HEK293T (cell line): ENCODE results near the gene ANO4.

ENCODE experiments used
- ARNT ChIP-seq: fragments of 450-650 bp; IDR thresholded peaks from 2 replicates; pipeline ENCODE4 v1.6.1; 2017; ENCODE audit warnings: mild to moderate bottlenecking
- BHLHE40 ChIP-seq: fragments of 450-650 bp; IDR thresholded peaks from 2 replicates; pipeline ENCODE4 v1.6.1; 2016; ENCODE audit warnings: mild to moderate bottlenecking, moderate library complexity, borderline replicate concordance
- CTBP1 ChIP-seq: fragments of 450-650 bp; IDR thresholded peaks from 2 replicates; pipeline ENCODE4 v1.6.1; 2016; ENCODE audit warnings: borderline replicate concordance
- ELF4 ChIP-seq: fragments of 450-650 bp; IDR thresholded peaks from 2 replicates; pipeline ENCODE4 v1.6.1; 2017; ENCODE audit warnings: antibody characterized with exemption
- FOXA1 ChIP-seq: fragments of 450-650 bp; IDR thresholded peaks from 2 replicates; pipeline ENCODE4 v1.6.1; 2016; ENCODE audit warnings: mild to moderate bottlenecking
- FOXK2 ChIP-seq: fragments of 450-650 bp; IDR thresholded peaks from 2 replicates; pipeline ENCODE4 v1.6.1; 2016; ENCODE audit warnings: mild to moderate bottlenecking
- L3MBTL2 ChIP-seq: fragments of 450-650 bp; conservative IDR thresholded peaks from 2 replicates; pipeline ENCODE4 v1.6.1; 2016; ENCODE audit warnings: mild to moderate bottlenecking
- NFRKB ChIP-seq: fragments of 450-650 bp; IDR thresholded peaks from 2 replicates; pipeline ENCODE4 v1.6.1; 2016; ENCODE audit warnings: mild to moderate bottlenecking, moderate library complexity
- PKNOX1 ChIP-seq: fragments of 450-650 bp; IDR thresholded peaks from 2 replicates; pipeline ENCODE4 v1.6.1; 2016
- SP1 ChIP-seq: fragments of 450-650 bp; IDR thresholded peaks from 2 replicates; pipeline ENCODE4 v1.6.1; 2017
- SUZ12 ChIP-seq: fragments of 450-650 bp; IDR thresholded peaks from 2 replicates; pipeline ENCODE4 v1.6.1; 2016; ENCODE audit warnings: mild to moderate bottlenecking
- TARDBP ChIP-seq: fragments of 450-650 bp; IDR thresholded peaks from 2 replicates; pipeline ENCODE4 v1.6.1; 2016
- ZNF384 ChIP-seq: fragments of 450-650 bp; IDR thresholded peaks from 2 replicates; pipeline ENCODE4 v1.6.1; 2016

GRCh38 chr12:100895192-100895591 lies 100.6 kb downstream of the ANO4 start:
- no peak for TF ChIP-seq ZNF384
- no peak for TF ChIP-seq SUZ12
- TF ChIP-seq TARDBP, result no peak
- no peak for TF ChIP-seq NFRKB
- no peak for TF ChIP-seq FOXA1
- TF ChIP-seq ELF4, result no peak
- TF ChIP-seq PKNOX1, result no peak
- TF ChIP-seq CTBP1, result no peak
- TF ChIP-seq L3MBTL2, result no peak
- TF ChIP-seq ARNT, result no peak
- TF ChIP-seq BHLHE40, result no peak
- no peak for TF ChIP-seq SP1
- TF ChIP-seq FOXK2, result no peak
